GM12878 (cell line): ENCODE results near the gene PAK5. TPM values are rescaled to one million over a fixed set of nuclear protein-coding genes. Genes with fewer than 3 reads are reported as not detected.

ENCODE experiments used
- ATAC-seq: fragments of 200-7000 bp; cut with Tn5 transposase; 3 replicates; pipeline ENCODE4 v1.9.1; 2020; ENCODE audit warnings: mild to moderate bottlenecking, moderate library complexity
- BruUV-seq: library from RNA; stranded (reverse); fragments of 400-500 nt; replicated peaks from 2 replicates; lab custom pipeline; 2021; lab: Mats Ljungman, UMichigan
- CTCF ChIA-PET: fragments of 300-600 bp; sonication (Branson Sonifier 250); formaldehyde crosslinking; extraction: SDS; loops from one replicate; lab custom pipeline; 2021; ENCODE audit warnings: inconsistent platforms; lab: Yijun Ruan, JAX
- POLR2A ChIA-PET: fragments of 350-600 bp; formaldehyde crosslinking; extraction: SDS; loops from one replicate; lab custom pipeline; 2021; ENCODE audit warnings: inconsistent platforms; lab: Charles Lee
- RAD21 ChIA-PET: fragments of 300-600 bp; sonication (Branson Sonifier 250); formaldehyde crosslinking; loops from one replicate; lab custom pipeline; 2023; ENCODE audit warnings: antibody characterized with exemption; ENCODE audit not compliant: unreplicated experiment; lab: Charles Lee
- SMC1A ChIA-PET: fragments of 300-600 bp; sonication (Branson Sonifier 250); formaldehyde crosslinking; loops from one replicate; lab custom pipeline; 2023; ENCODE audit not compliant: unreplicated experiment, uncharacterized antibody; lab: Charles Lee
- DNase-seq: peaks from one replicate; pipeline ENCODE4 v3.0.0-alpha.2; 2011; ENCODE audit warnings: low read depth, low spot score
- FAIRE-seq: peaks from 3 replicates; lab custom pipeline; 2011; peaks lifted over from hg19 to GRCh38; lab: Jason Lieb, UNC
- H2AFZ ChIP-seq: 2 replicates; pipeline ENCODE4 v1.6.0; 2011; ENCODE audit warnings: low read depth, low read length, control low read depth; ENCODE audit not compliant: control insufficient read depth
- H3K27ac ChIP-seq: 2 replicates; pipeline ENCODE4 v1.5.1; 2011; ENCODE audit warnings: control low read depth; ENCODE audit not compliant: control insufficient read depth, insufficient read depth
- H3K27me3 ChIP-seq, 2 experiments: replicated peaks in 1 of 2; 2 replicates each; pipeline versions ENCODE4 v1.6.0 to v1.6.1; 2011; ENCODE audit warnings: low read length in 1 of 2; ENCODE audit not compliant: control insufficient read depth in 2 of 2, insufficient read depth in 2 of 2
- H3K36me3 ChIP-seq, 2 experiments: 2 replicates each; pipeline ENCODE4 v1.5.1; 2011; ENCODE audit warnings: low read length in 1 of 2; ENCODE audit not compliant: control insufficient read depth in 2 of 2, insufficient read depth in 2 of 2
- H3K4me1 ChIP-seq: 2 replicates; pipeline ENCODE4 v1.6.1; 2011; ENCODE audit warnings: mild to moderate bottlenecking, low read length, moderate library complexity, mixed read lengths; ENCODE audit not compliant: control insufficient read depth, insufficient read depth
- H3K4me2 ChIP-seq: 2 replicates; pipeline ENCODE4 v1.6.0; 2011; ENCODE audit warnings: control low read depth; ENCODE audit not compliant: control insufficient read depth, insufficient read depth
- H3K4me3 ChIP-seq: fragments of 200-600 bp; sonication (generic); 2 replicates; pipeline ENCODE4 v1.5.1; 2016
- H3K79me2 ChIP-seq: 2 replicates; pipeline ENCODE4 v1.6.0; 2011; ENCODE audit warnings: low read length; ENCODE audit not compliant: control insufficient read depth, insufficient read depth
- H3K9ac ChIP-seq: 2 replicates; pipeline ENCODE4 v1.8.0; 2011; ENCODE audit warnings: low read length, control low read depth, mixed read lengths; ENCODE audit not compliant: control insufficient read depth, insufficient read depth
- H3K9me3 ChIP-seq: replicated peaks from 3 replicates; pipeline ENCODE4 v1.5.1; 2011; ENCODE audit warnings: mild to moderate bottlenecking, low read length; ENCODE audit not compliant: control insufficient read depth, insufficient read depth
- H4K20me1 ChIP-seq: 2 replicates; pipeline ENCODE4 v1.6.0; 2011; ENCODE audit not compliant: control insufficient read depth, insufficient read depth
- ASH2L ChIP-seq: fragments of 300-600, 200-600 bp; sonication (generic); IDR thresholded peaks from 2 replicates; pipeline ENCODE4 v1.6.1; 2017; ENCODE audit warnings: low read depth, mild to moderate bottlenecking, borderline replicate concordance
- CBX3 ChIP-seq: fragments of 200-600 bp; sonication (generic); IDR thresholded peaks from 2 replicates; pipeline ENCODE4 v1.6.1; 2016; ENCODE audit warnings: low read depth, borderline replicate concordance
- FOXM1 ChIP-seq: IDR thresholded peaks from 2 replicates; pipeline ENCODE4 v1.6.1; 2012; ENCODE audit warnings: low read depth, mild to moderate bottlenecking, inconsistent platforms, low read length, moderate library complexity
- GATAD2B ChIP-seq: fragments of 450-650 bp; conservative IDR thresholded peaks from 2 replicates; pipeline ENCODE4 v1.6.1; 2017; ENCODE audit warnings: low read depth, mild to moderate bottlenecking, moderate library complexity
- HDAC2 ChIP-seq: fragments of 200-600 bp; sonication (generic); IDR thresholded peaks from 2 replicates; pipeline ENCODE4 v1.6.1; 2017
- KDM1A ChIP-seq: fragments of 200-600 bp; sonication (generic); IDR thresholded peaks from 2 replicates; pipeline ENCODE4 v1.6.1; 2016; ENCODE audit warnings: borderline replicate concordance
- MEF2B ChIP-seq: fragments of 450-650 bp; IDR thresholded peaks from 2 replicates; pipeline ENCODE4 v1.6.1; 2018; ENCODE audit warnings: mild to moderate bottlenecking, moderate library complexity; ENCODE audit not compliant: partially characterized antibody, poor library complexity, severe bottlenecking
- RAD21 ChIP-seq: IDR thresholded peaks from 2 replicates; pipeline ENCODE4 v1.6.1; 2011; ENCODE audit warnings: mild to moderate bottlenecking, low read depth, low read length, moderate library complexity; ENCODE audit not compliant: insufficient read depth
- SMC3 ChIP-seq: IDR thresholded peaks from 2 replicates; pipeline ENCODE4 v1.6.1; 2011; ENCODE audit warnings: low read length, improper control_type of control experiment, borderline replicate concordance
- SP1 ChIP-seq: IDR thresholded peaks from one replicate; pipeline ENCODE4 v1.6.1; 2011; ENCODE audit warnings: low read depth, low read length
- ZNF274 ChIP-seq: IDR thresholded peaks from one replicate; pipeline ENCODE4 v1.8.0; 2011; ENCODE audit not compliant: insufficient read length, insufficient read depth
- WGBS: methylation state at CpG from one replicate; pipeline ENCODE4 v1.1.6; 2016; ENCODE audit warnings: low lambda C conversion rate; ENCODE audit not compliant: insufficient replicate concordance, insufficient coverage; ENCODE audit errors: missing lambda C conversion rate; 5-methylcytosine and 5-hydroxymethylcytosine counted together
- in situ Hi-C: fragments of 300-500 bp; cut with MboI; formaldehyde crosslinking; loops from 9 replicates; pipeline ENCODE4 v1.14.3; 2018; ENCODE audit warnings: mixed read lengths
- intact Hi-C: fragments of 100-400 bp; cut with micrococcal nuclease; formaldehyde crosslinking; loops from one replicate; pipeline ENCODE4 v1.14.2; 2022; ENCODE audit not compliant: unreplicated experiment
- polyA plus RNA-seq, 11 experiments: library from polyadenylated mRNA; depleted of rRNA in 4 of 11; unstranded in 6 of 11; stranded (reverse) in 5 of 11; fragments of >200 nt; fragmentation: Nextera tagmentation in 4 of 11; fragmentation: Illumina TruSeq in 1 of 11; extraction: Ambion mirVana in 4 of 11; extraction: Trizol in 1 of 11; gene quantifications; 1 replicate in 1 of 11; 2 replicates in 10 of 11; pipeline versions ENCODE4 v1.2.1 to v1.2.3, GENCODE V29; 2011 to 2016; ENCODE audit warnings: inconsistent platforms in 2 of 11, missing spikeins in 2 of 11, low read depth in 1 of 11
- total RNA-seq, 4 experiments: library from RNA; depleted of rRNA in 3 of 4; stranded (reverse); fragments of >200 nt in 3 of 4; fragmentation: Illumina TruSeq in 1 of 4; extraction: Trizol in 1 of 4; gene quantifications; 2 replicates each; pipeline versions ENCODE4 v1.2.1 to v1.2.3, GENCODE V29; 2013 to 2021
- TF ChIP-seq, protein P1 (sequence below): fragments of 450-650 bp; formaldehyde crosslinking; IDR thresholded peaks from 2 replicates; pipeline ENCODE4 v1.5.0; 2022; ENCODE audit warnings: mild to moderate bottlenecking, missing genetic modification characterization
- TF ChIP-seq, protein P2 (sequence below): IDR thresholded peaks from 2 replicates; pipeline ENCODE4 v1.6.1; 2011; ENCODE audit warnings: borderline replicate concordance, low read depth, mild to moderate bottlenecking, moderate library complexity, mixed read lengths, low read length; ENCODE audit not compliant: insufficient read depth; ENCODE audit errors: extremely low read length
- TF ChIP-seq, protein P3 (sequence below): fragments of 150-350 bp; IDR thresholded peaks from 2 replicates; pipeline ENCODE4 v1.6.1; 2016; ENCODE audit warnings: low read depth, low read length

Gene PAK5
- total and polyA plus RNA-seq, 10 of the 15 experiments (the other 5 are each of a cell fraction or from before 2014, with no cell fraction given) = not detected

DNA sequence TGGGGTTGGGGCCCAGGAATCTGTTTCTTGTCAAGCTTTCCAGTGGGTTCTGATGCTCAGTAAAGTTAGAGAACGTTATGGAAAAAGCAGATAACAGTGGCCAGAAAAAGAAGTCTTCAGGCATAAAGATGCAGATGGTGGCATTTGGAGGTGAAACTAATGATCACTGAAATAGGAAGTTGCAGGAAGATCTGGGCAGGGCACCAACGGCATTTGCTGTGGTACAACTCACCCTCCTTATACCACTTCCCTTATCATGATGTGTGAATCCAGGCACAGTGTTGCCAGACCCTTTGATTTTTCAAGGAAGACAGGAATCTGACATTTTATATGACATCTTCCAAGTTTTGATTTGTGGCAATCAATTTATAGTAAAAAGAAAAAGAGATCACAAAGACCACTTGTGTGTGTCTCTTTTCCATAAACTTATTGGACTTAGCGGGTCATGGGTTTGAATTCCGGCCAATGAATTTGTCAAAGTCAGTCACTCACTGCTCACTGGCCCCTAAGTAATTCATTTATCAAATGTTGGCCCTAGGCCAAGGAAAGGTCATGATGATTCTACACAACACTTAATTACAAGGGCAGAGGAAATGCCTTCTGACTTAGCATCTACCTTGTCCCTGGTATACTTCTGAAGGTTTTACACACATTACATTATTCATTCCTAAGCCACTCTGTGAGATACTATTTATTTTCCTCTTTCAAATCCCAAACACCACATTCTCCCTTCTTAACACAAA is 286.9 kb downstream of the PAK5 start (continued):
- TF ChIP-seq, protein P1, sequence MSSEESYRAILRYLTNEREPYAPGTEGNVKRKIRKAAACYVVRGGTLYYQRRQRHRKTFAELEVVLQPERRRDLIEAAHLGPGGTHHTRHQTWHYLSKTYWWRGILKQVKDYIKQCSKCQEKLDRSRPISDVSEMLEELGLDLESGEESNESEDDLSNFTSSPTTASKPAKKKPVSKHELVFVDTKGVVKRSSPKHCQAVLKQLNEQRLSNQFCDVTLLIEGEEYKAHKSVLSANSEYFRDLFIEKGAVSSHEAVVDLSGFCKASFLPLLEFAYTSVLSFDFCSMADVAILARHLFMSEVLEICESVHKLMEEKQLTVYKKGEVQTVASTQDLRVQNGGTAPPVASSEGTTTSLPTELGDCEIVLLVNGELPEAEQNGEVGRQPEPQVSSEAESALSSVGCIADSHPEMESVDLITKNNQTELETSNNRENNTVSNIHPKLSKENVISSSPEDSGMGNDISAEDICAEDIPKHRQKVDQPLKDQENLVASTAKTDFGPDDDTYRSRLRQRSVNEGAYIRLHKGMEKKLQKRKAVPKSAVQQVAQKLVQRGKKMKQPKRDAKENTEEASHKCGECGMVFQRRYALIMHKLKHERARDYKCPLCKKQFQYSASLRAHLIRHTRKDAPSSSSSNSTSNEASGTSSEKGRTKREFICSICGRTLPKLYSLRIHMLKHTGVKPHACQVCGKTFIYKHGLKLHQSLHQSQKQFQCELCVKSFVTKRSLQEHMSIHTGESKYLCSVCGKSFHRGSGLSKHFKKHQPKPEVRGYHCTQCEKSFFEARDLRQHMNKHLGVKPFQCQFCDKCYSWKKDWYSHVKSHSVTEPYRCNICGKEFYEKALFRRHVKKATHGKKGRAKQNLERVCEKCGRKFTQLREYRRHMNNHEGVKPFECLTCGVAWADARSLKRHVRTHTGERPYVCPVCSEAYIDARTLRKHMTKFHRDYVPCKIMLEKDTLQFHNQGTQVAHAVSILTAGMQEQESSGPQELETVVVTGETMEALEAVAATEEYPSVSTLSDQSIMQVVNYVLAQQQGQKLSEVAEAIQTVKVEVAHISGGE (CRISPR knock-in tag) = no peak
- TF ChIP-seq ZNF274 (no peak), KDM1A (no peak), MEF2B (no peak), SP1 (no peak), FOXM1 (no peak), ASH2L (no peak)
- TF ChIP-seq, all 136 proteins: peak for 0

DNA sequence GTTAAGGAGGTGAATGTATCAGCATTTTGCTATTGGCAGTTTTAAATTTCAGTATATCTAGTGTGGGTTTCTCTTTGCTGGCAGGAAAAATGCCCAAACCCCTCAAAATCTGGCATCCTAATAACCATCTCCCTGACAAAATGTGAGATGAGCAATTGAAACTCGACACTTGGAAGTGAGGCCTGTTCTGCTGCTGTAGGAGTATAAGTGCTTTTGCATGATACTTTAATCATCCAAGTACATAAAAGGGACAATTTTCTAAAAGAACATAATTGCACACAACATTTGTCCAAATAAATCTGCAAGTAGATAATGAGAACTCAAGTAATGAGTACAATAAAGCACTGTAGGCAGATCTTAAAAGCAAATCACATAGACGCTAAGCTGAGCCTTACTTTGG is 288.0 kb downstream of the PAK5 start:
- intact Hi-C loops (no loop called here), in situ Hi-C loops (no loop called here)
- TF ChIP-seq GATAD2B (no peak), CBX3 (no peak), RAD21 (no peak), SMC3 (no peak), HDAC2 (no peak)
- TF ChIP-seq, protein P2, sequence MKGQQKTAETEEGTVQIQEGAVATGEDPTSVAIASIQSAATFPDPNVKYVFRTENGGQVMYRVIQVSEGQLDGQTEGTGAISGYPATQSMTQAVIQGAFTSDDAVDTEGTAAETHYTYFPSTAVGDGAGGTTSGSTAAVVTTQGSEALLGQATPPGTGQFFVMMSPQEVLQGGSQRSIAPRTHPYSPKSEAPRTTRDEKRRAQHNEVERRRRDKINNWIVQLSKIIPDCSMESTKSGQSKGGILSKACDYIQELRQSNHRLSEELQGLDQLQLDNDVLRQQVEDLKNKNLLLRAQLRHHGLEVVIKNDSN = no peak
- TF ChIP-seq, protein P3, sequence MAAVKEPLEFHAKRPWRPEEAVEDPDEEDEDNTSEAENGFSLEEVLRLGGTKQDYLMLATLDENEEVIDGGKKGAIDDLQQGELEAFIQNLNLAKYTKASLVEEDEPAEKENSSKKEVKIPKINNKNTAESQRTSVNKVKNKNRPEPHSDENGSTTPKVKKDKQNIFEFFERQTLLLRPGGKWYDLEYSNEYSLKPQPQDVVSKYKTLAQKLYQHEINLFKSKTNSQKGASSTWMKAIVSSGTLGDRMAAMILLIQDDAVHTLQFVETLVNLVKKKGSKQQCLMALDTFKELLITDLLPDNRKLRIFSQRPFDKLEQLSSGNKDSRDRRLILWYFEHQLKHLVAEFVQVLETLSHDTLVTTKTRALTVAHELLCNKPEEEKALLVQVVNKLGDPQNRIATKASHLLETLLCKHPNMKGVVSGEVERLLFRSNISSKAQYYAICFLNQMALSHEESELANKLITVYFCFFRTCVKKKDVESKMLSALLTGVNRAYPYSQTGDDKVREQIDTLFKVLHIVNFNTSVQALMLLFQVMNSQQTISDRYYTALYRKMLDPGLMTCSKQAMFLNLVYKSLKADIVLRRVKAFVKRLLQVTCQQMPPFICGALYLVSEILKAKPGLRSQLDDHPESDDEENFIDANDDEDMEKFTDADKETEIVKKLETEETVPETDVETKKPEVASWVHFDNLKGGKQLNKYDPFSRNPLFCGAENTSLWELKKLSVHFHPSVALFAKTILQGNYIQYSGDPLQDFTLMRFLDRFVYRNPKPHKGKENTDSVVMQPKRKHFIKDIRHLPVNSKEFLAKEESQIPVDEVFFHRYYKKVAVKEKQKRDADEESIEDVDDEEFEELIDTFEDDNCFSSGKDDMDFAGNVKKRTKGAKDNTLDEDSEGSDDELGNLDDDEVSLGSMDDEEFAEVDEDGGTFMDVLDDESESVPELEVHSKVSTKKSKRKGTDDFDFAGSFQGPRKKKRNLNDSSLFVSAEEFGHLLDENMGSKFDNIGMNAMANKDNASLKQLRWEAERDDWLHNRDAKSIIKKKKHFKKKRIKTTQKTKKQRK = no peak
- 24% methylated on average over 2 of the region's 2 CpGs for WGBS
- Histone ChIP-seq H3K4me2 (no peak overlapping the region), H3K27me3 (no peaks in the 10 kb centered on the region), H2AFZ (no peak overlapping the region), H3K27ac (no peak overlapping the region), H3K9ac (no peak overlapping the region), H3K9me3 (no peaks in the 10 kb centered on the region), H3K79me2 (no peaks in the 10 kb centered on the region), H3K4me1 (no peaks in the 10 kb centered on the region), H3K4me3 (no peak overlapping the region), H3K36me3 (no peaks in the 10 kb centered on the region), H4K20me1 (no peaks in the 10 kb centered on the region)
- ChIA-PET CTCF (no interaction called here), RAD21 (no interaction called here), POLR2A (no interaction called here), SMC1A (no interaction called here)
- FAIRE-seq (no peak), ATAC-seq (no peak), DNase-seq (no peak)
- BruUV-seq = no TSS peak
